Skeletal muscle satellite cell (primary cell): ENCODE data around the gene PRMT7.

ENCODE experiments used
- H3K27me3 ChIP-seq: 2 replicates; pipeline ENCODE4 v1.7.0; 2013; ENCODE audit warnings: low read length; ENCODE audit not compliant: control insufficient read depth, insufficient read depth
- H3K36me3 ChIP-seq: 2 replicates; pipeline ENCODE4 v1.7.0; 2013; ENCODE audit warnings: mild to moderate bottlenecking, control low read depth, low read length; ENCODE audit not compliant: insufficient read depth
- H3K4me1 ChIP-seq: 2 replicates; pipeline ENCODE4 v1.7.0; 2013; ENCODE audit warnings: low read length; ENCODE audit not compliant: control insufficient read depth, insufficient read depth
- H3K4me2 ChIP-seq: 2 replicates; pipeline ENCODE4 v1.7.0; 2013; ENCODE audit warnings: mild to moderate bottlenecking, low read length
- H3K4me3 ChIP-seq: 2 replicates; pipeline ENCODE4 v1.7.0; 2013; ENCODE audit warnings: low read length
- H3K9ac ChIP-seq: 2 replicates; pipeline ENCODE4 v1.7.0; 2013; ENCODE audit warnings: mild to moderate bottlenecking, low read depth, low read length, moderate library complexity
- H3K9me3 ChIP-seq: replicated peaks from 2 replicates; pipeline ENCODE4 v1.7.0; 2013; ENCODE audit warnings: mild to moderate bottlenecking, control low read depth, low read length

PRMT7 gene

GRCh38 chr16:68362947-68363657 lies 52.3 kb downstream of the PRMT7 start:
- H3K4me2 ChIP-seq = no peak overlapping the region
- peaks cover 1% of the 10 kb centered on the region for H3K36me3 ChIP-seq
- no peaks in the 10 kb centered on the region for H3K4me1 ChIP-seq
- no peaks in the 10 kb centered on the region for H3K9me3 ChIP-seq
- no peak overlapping the region for H3K4me3 ChIP-seq
- peaks cover 9% of the 10 kb centered on the region for H3K27me3 ChIP-seq
- H3K9ac ChIP-seq = no peak overlapping the region

GRCh38 chr16:68363658-68364521 lies 53.1 kb downstream of the PRMT7 start:
- Histone ChIP-seq H3K9me3 (no peaks in the 10 kb centered on the region), H3K36me3 (no peaks in the 10 kb centered on the region), H3K4me1 (no peaks in the 10 kb centered on the region), H3K9ac (no peak overlapping the region), H3K4me2 (no peak overlapping the region), H3K4me3 (no peak overlapping the region), H3K27me3 (peaks cover 9% of the 10 kb centered on the region)

GRCh38 chr16:68364561-68364998 lies 53.8 kb downstream of the PRMT7 start:
- H3K4me3 ChIP-seq = no peak overlapping the region

GRCh38 chr16:68365167-68365817 lies 54.5 kb downstream of the PRMT7 start:
- Histone ChIP-seq H3K4me3 (no peak overlapping the region), H3K9me3 (no peaks in the 10 kb centered on the region), H3K4me1 (no peaks in the 10 kb centered on the region), H3K27me3 (peaks cover 16% of the 10 kb centered on the region), H3K9ac (no peak overlapping the region), H3K36me3 (no peaks in the 10 kb centered on the region), H3K4me2 (no peak overlapping the region)

More at GRCh38 chr16:68364561-68364998, 53.8 kb downstream of the PRMT7 start:
- Histone ChIP-seq H3K4me2 (no peak overlapping the region), H3K4me1 (no peaks in the 10 kb centered on the region), H3K9ac (no peak overlapping the region), H3K9me3 (no peaks in the 10 kb centered on the region), H3K27me3 (peaks cover 11% of the 10 kb centered on the region), H3K36me3 (no peaks in the 10 kb centered on the region)

GRCh38 chr16:68366062-68366461 lies 55.2 kb downstream of the PRMT7 start:
- Histone ChIP-seq H3K4me1 (no peaks in the 10 kb centered on the region), H3K4me3 (no peak overlapping the region)

GRCh38 chr16:68367030-68367429 lies 56.2 kb downstream of the PRMT7 start:
- Histone ChIP-seq H3K4me1 (no peaks in the 10 kb centered on the region), H3K4me2 (no peak overlapping the region), H3K9me3 (no peaks in the 10 kb centered on the region), H3K9ac (no peak overlapping the region), H3K27me3 (peaks cover 21% of the 10 kb centered on the region), H3K4me3 (no peak overlapping the region), H3K36me3 (no peaks in the 10 kb centered on the region)

More at GRCh38 chr16:68366062-68366461, 55.2 kb downstream of the PRMT7 start:
- Histone ChIP-seq H3K36me3 (no peaks in the 10 kb centered on the region), H3K9me3 (no peaks in the 10 kb centered on the region), H3K27me3 (peaks cover 21% of the 10 kb centered on the region), H3K9ac (no peak overlapping the region), H3K4me2 (no peak overlapping the region)

- no peak overlapping the region for H3K9ac ChIP-seq
- H3K27me3 ChIP-seq = peaks cover 22% of the 10 kb centered on the region
- no peaks in the 10 kb centered on the region for H3K4me1 ChIP-seq
These were observed 56.6 kb downstream of the PRMT7 start for GRCh38 chr16:68367440-68367839.

GRCh38 chr16:68367891-68368290 lies 57.1 kb downstream of the PRMT7 start:
- H3K4me2 ChIP-seq = no peak overlapping the region
- no peak overlapping the region for H3K4me3 ChIP-seq
- no peaks in the 10 kb centered on the region for H3K4me1 ChIP-seq
- H3K36me3 ChIP-seq = no peaks in the 10 kb centered on the region
- no peak overlapping the region for H3K9ac ChIP-seq
- H3K9me3 ChIP-seq = no peaks in the 10 kb centered on the region
- H3K27me3 ChIP-seq = peaks cover 26% of the 10 kb centered on the region

More at GRCh38 chr16:68367440-68367839, 56.6 kb downstream of the PRMT7 start:
- Histone ChIP-seq H3K36me3 (no peaks in the 10 kb centered on the region), H3K4me2 (no peak overlapping the region), H3K9me3 (no peaks in the 10 kb centered on the region), H3K4me3 (no peak overlapping the region)

- no peak overlapping the region for H3K4me3 ChIP-seq
- H3K4me2 ChIP-seq = no peak overlapping the region
- H3K4me1 ChIP-seq = no peaks in the 10 kb centered on the region
- no peaks in the 10 kb centered on the region for H3K9me3 ChIP-seq
- H3K9ac ChIP-seq = no peak overlapping the region
- H3K36me3 ChIP-seq = no peaks in the 10 kb centered on the region
- peaks cover 31% of the 10 kb centered on the region for H3K27me3 ChIP-seq
These were observed 57.6 kb downstream of the PRMT7 start for GRCh38 chr16:68368301-68368888.

- Histone ChIP-seq H3K4me2 (no peak overlapping the region), H3K4me3 (no peak overlapping the region), H3K36me3 (no peaks in the 10 kb centered on the region), H3K27me3 (peaks cover 38% of the 10 kb centered on the region), H3K9ac (no peak overlapping the region), H3K4me1 (no peaks in the 10 kb centered on the region), H3K9me3 (no peaks in the 10 kb centered on the region)
These were observed 58.3 kb downstream of the PRMT7 start for GRCh38 chr16:68369168-68369567.
